Neuron (in vitro differentiated cells): ENCODE data around the gene NCAPD2.
"Not testable (repeated sequence)": the region's sequence is repeated elsewhere in the genome, so short reads cannot be mapped to it uniquely, and the experiment has no call there.

ENCODE experiments used
- H2AFZ ChIP-seq: one replicate; pipeline ENCODE4 v1.6.1; 2013; ENCODE audit warnings: low read depth, mild to moderate bottlenecking, inconsistent platforms, low read length, moderate library complexity
- H3K27me3 ChIP-seq: one replicate; pipeline ENCODE4 v1.6.1; 2013; ENCODE audit warnings: low read length; ENCODE audit not compliant: insufficient read depth
- H3K36me3 ChIP-seq: one replicate; pipeline ENCODE4 v1.6.1; 2013; ENCODE audit warnings: low read length; ENCODE audit not compliant: insufficient read depth
- H3K4me1 ChIP-seq: one replicate; pipeline ENCODE4 v1.6.1; 2013; ENCODE audit warnings: low read length; ENCODE audit not compliant: insufficient read depth
- H3K4me3 ChIP-seq: 2 replicates; pipeline ENCODE4 v1.5.1; 2013; ENCODE audit warnings: mild to moderate bottlenecking, low read length, moderate library complexity
- H3K9me3 ChIP-seq: one replicate; pipeline ENCODE4 v1.6.1; 2013; ENCODE audit warnings: low read length

Gene NCAPD2

GRCh38 chr12:6536894-6537579 lies 43.1 kb downstream of the NCAPD2 start:
- Histone ChIP-seq H3K27me3 (no peaks in the 10 kb centered on the region), H3K4me1 (peaks cover 31% of the 10 kb centered on the region), H3K4me3 (no peak overlapping the region), H2AFZ (no peak overlapping the region), H3K9me3 (no peaks in the 10 kb centered on the region), H3K36me3 (peaks cover 46% of the 10 kb centered on the region)

- H2AFZ ChIP-seq, H3K4me3 ChIP-seq, H3K9me3 ChIP-seq, H3K27me3 ChIP-seq: not testable (repeated sequence)
- peaks cover 46% of the 10 kb centered on the region for H3K36me3 ChIP-seq
- H3K4me1 ChIP-seq: peaks cover 31% of the 10 kb centered on the region
Measured at GRCh38 chr12:6537580-6538419, 43.9 kb downstream of the NCAPD2 start.

GRCh38 chr12:6538420-6539313 lies 44.8 kb downstream of the NCAPD2 start:
- Histone ChIP-seq H3K27me3 (no peaks in the 10 kb centered on the region), H2AFZ (no peak overlapping the region), H3K4me3 (no peak overlapping the region), H3K36me3 (peaks cover 46% of the 10 kb centered on the region), H3K4me1 (peaks cover 33% of the 10 kb centered on the region), H3K9me3 (no peaks in the 10 kb centered on the region)

GRCh38 chr12:6539314-6539682 lies 45.4 kb downstream of the NCAPD2 start:
- Histone ChIP-seq H2AFZ (no peak overlapping the region), H3K4me1 (peaks cover 33% of the 10 kb centered on the region), H3K27me3 (no peaks in the 10 kb centered on the region), H3K36me3 (peaks cover 47% of the 10 kb centered on the region), H3K4me3 (no peak overlapping the region), H3K9me3 (no peaks in the 10 kb centered on the region)

GRCh38 chr12:6539707-6540134 lies 45.8 kb downstream of the NCAPD2 start:
- Histone ChIP-seq H2AFZ (no peak overlapping the region), H3K27me3 (no peaks in the 10 kb centered on the region), H3K9me3 (no peaks in the 10 kb centered on the region), H3K36me3 (peaks cover 51% of the 10 kb centered on the region), H3K4me3 (no peak overlapping the region), H3K4me1 (peaks cover 33% of the 10 kb centered on the region)

- no peaks in the 10 kb centered on the region for H3K9me3 ChIP-seq
- H3K36me3 ChIP-seq: peaks cover 50% of the 10 kb centered on the region
- H3K27me3 ChIP-seq: no peaks in the 10 kb centered on the region
- H2AFZ ChIP-seq: no peak overlapping the region
- H3K4me1 ChIP-seq: peaks cover 33% of the 10 kb centered on the region
- H3K4me3 ChIP-seq: no peak overlapping the region
Measured at GRCh38 chr12:6540181-6540877, 46.4 kb downstream of the NCAPD2 start.

GRCh38 chr12:6541371-6542165 lies 47.7 kb downstream of the NCAPD2 start:
- H3K9me3 ChIP-seq: peaks cover 2% of the 10 kb centered on the region
- no peaks in the 10 kb centered on the region for H3K27me3 ChIP-seq
- peaks cover 43% of the 10 kb centered on the region for H3K36me3 ChIP-seq
- H3K4me1 ChIP-seq: peaks cover 20% of the 10 kb centered on the region
- H3K4me3 ChIP-seq: no peak overlapping the region
- H2AFZ ChIP-seq: no peak overlapping the region

- Histone ChIP-seq H3K27me3 (no peaks in the 10 kb centered on the region), H3K36me3 (peaks cover 40% of the 10 kb centered on the region), H3K4me3 (no peak overlapping the region)
Measured at GRCh38 chr12:6542209-6543009, 48.5 kb downstream of the NCAPD2 start.

GRCh38 chr12:6546016-6546415 lies 52.1 kb downstream of the NCAPD2 start:
- Histone ChIP-seq H3K27me3 (no peaks in the 10 kb centered on the region), H2AFZ (no peak overlapping the region), H3K9me3 (peaks cover 2% of the 10 kb centered on the region), H3K4me3 (no peak overlapping the region), H3K4me1 (peaks cover 17% of the 10 kb centered on the region), H3K36me3 (peaks cover 48% of the 10 kb centered on the region)

More at GRCh38 chr12:6542209-6543009, 48.5 kb downstream of the NCAPD2 start:
- H3K9me3 ChIP-seq: peaks cover 2% of the 10 kb centered on the region
- no peak overlapping the region for H2AFZ ChIP-seq
- H3K4me1 ChIP-seq: peaks cover 17% of the 10 kb centered on the region

- peaks cover 52% of the 10 kb centered on the region for H3K36me3 ChIP-seq
- H3K27me3 ChIP-seq: no peaks in the 10 kb centered on the region
- no peak overlapping the region for H3K4me3 ChIP-seq
- peaks cover 6% of the 10 kb centered on the region for H3K4me1 ChIP-seq
- H3K9me3 ChIP-seq: peaks cover 2% of the 10 kb centered on the region
- no peak overlapping the region for H2AFZ ChIP-seq
Measured at GRCh38 chr12:6547566-6547965, 53.7 kb downstream of the NCAPD2 start.

GRCh38 chr12:6547987-6548386 lies 54.1 kb downstream of the NCAPD2 start:
- peaks cover 52% of the 10 kb centered on the region for H3K36me3 ChIP-seq

More at GRCh38 chr12:6547987-6548386, 54.1 kb downstream of the NCAPD2 start:
- Histone ChIP-seq H3K9me3 (peaks cover 2% of the 10 kb centered on the region), H3K27me3 (no peaks in the 10 kb centered on the region), H3K4me1 (peaks cover 5% of the 10 kb centered on the region), H2AFZ (no peak overlapping the region), H3K4me3 (no peak overlapping the region)
